Neutrophil (primary cell): ENCODE data around the gene RRP1B.

ENCODE experiments used
- H3K27ac ChIP-seq: fragments of 200-600 bp; sonication (generic); 2 replicates; pipeline ENCODE4 v1.5.1; 2016; ENCODE audit warnings: mild to moderate bottlenecking, moderate library complexity
- H3K27me3 ChIP-seq: fragments of 200-600 bp; sonication (generic); 2 replicates; pipeline ENCODE4 v1.6.0; 2016; ENCODE audit warnings: mild to moderate bottlenecking
- H3K36me3 ChIP-seq: fragments of 200-600 bp; sonication (generic); 2 replicates; pipeline ENCODE4 v1.5.1; 2017
- H3K4me1 ChIP-seq, 2 experiments: fragments of 200-600 bp in 1 of 2; sonication (generic) in 1 of 2; 1 replicate in 1 of 2; 2 replicates in 1 of 2; pipeline versions ENCODE4 v1.5.1 to v1.6.1; 2013 to 2016; ENCODE audit warnings: low read depth in 1 of 2, low read length in 1 of 2, mild to moderate bottlenecking in 1 of 2, moderate library complexity in 1 of 2; ENCODE audit not compliant: control insufficient read depth in 1 of 2, insufficient read depth in 1 of 2
- H3K4me3 ChIP-seq, 2 experiments: fragments of 200-600 bp in 1 of 2; sonication (generic) in 1 of 2; 1 replicate in 1 of 2; 2 replicates in 1 of 2; pipeline ENCODE4 v1.5.1; 2013 to 2016; ENCODE audit warnings: low read depth in 1 of 2, low read length in 1 of 2, mild to moderate bottlenecking in 1 of 2, moderate library complexity in 1 of 2
- H3K9me3 ChIP-seq: fragments of 200-600 bp; sonication (generic); 2 replicates; pipeline ENCODE4 v1.5.1; 2016
- TF ChIP-seq, protein P1 (sequence below): fragments of 200-600 bp; sonication (generic); IDR thresholded peaks from 2 replicates; pipeline ENCODE4 v1.5.1; 2016; ENCODE audit warnings: antibody characterized with exemption

The RRP1B gene

DNA sequence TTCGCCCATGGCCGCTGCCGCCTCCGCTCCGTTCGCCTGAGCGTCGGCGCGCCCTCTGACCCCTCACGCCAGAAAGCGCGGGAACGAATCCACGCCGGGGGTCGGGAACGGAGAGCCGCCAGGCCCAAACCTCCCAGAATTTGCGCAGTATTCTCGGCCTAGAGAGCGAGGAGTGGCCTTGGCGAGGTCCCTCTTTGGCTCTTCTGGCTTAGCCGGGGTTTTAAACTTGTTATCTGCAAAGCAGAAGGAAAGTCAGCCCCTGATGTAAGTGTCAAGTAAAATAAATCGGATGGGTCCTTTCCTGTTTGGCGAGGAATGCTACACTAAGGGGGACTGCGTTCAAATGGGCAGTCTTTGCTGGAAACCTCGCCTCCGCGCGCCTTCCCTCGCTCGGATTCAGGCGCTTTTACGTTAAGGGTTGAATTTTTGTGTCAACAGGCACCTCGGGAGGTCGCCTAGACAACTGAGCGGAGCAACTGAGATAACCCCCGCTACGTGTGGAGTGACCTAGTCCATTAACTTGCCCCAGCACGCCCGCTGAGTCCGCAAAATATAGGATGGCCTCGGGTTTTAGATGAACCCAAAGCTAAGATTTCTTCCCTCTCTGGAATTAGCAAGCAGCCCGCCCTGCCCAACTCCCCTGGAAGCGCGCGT, 1.1 kb upstream of the RRP1B start:
- Histone ChIP-seq H3K27me3 (peaks cover 46% of the 10 kb centered on the region), H3K4me1 (peaks cover 16 to 22% of the 10 kb centered on the region in 2 experiments), H3K4me3 (no peak overlapping the region), H3K9me3 (no peaks in the 10 kb centered on the region), H3K27ac (no peak overlapping the region), H3K36me3 (peaks cover 5% of the 10 kb centered on the region)
- TF ChIP-seq, protein P1, sequence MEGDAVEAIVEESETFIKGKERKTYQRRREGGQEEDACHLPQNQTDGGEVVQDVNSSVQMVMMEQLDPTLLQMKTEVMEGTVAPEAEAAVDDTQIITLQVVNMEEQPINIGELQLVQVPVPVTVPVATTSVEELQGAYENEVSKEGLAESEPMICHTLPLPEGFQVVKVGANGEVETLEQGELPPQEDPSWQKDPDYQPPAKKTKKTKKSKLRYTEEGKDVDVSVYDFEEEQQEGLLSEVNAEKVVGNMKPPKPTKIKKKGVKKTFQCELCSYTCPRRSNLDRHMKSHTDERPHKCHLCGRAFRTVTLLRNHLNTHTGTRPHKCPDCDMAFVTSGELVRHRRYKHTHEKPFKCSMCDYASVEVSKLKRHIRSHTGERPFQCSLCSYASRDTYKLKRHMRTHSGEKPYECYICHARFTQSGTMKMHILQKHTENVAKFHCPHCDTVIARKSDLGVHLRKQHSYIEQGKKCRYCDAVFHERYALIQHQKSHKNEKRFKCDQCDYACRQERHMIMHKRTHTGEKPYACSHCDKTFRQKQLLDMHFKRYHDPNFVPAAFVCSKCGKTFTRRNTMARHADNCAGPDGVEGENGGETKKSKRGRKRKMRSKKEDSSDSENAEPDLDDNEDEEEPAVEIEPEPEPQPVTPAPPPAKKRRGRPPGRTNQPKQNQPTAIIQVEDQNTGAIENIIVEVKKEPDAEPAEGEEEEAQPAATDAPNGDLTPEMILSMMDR = no peak

DNA sequence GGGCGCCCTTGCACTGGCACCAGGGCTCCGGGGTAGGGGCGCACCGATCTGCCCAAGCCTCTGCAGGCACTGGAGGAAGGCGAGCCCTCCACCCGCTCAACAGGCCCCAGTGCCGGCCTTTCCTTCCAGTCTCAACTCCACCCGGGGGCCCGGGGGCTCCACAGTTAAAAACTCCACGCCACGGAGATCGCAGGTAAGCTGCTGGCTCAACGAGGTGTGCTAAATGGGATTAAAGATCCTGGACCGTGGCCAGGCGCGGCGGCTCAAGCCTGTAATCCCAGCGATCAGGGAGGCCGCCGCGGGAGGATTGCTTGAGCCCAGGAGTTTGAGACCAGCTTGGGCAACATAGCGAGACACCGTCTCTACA, 608 bp upstream of the RRP1B start:
- TF ChIP-seq, protein P1 = no peak
- peaks cover 5% of the 10 kb centered on the region for H3K36me3 ChIP-seq
- H3K9me3 ChIP-seq = no peaks in the 10 kb centered on the region
- H3K27me3 ChIP-seq = peaks cover 46% of the 10 kb centered on the region
- peaks cover 16 to 22% of the 10 kb centered on the region in 2 experiments for H3K4me1 ChIP-seq
- no peak overlapping the region for H3K27ac ChIP-seq
- peak overlapping the region; percentile 80 to 83 for H3K4me3 ChIP-seq

DNA sequence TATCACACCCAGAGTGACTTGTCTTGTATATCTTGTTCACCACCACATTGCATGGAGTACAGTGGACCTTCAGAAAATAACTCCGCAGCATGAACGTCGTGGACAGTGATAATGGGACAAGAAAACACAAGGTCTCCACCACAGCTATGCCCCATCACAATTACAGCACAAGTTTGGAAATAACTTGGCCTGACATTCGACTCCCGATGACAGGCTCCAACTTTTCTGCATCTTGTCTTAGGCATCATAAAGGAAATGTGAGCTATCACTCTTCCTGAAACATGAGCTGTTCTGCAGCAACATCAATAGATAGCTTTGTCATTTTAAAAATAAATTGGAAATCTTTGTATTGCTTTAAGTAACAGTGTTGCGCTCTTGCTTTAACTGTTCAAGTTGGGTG, 2.9 kb downstream of the RRP1B start:
- Histone ChIP-seq H3K4me1 (peaks cover 16 to 22% of the 10 kb centered on the region in 2 experiments), H3K27me3 (peaks cover 26% of the 10 kb centered on the region), H3K27ac (no peak overlapping the region), H3K4me3 (no peak overlapping the region), H3K36me3 (peaks cover 5% of the 10 kb centered on the region), H3K9me3 (no peaks in the 10 kb centered on the region)
- TF ChIP-seq, protein P1 = no peak

DNA sequence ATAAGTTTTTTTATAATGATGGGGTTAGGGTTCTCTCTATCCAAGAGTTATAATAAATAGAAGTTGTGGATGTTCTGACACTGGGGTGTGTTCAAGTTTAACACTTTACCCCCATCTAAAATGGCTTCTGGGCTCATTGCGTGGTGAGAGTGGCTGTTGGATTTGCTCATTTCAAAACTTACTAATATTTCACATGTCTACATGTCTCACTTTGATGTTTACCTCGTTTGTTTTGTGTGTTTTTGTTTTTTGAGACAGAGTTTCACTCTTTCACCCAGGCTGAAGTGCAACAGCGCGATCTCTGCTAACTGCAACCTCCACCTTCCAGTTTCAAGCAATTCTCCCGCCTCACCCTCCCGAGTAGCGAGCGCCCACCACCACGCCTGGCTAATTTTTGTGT, 3.7 kb downstream of the RRP1B start:
- H3K27ac ChIP-seq = no peak overlapping the region
- H3K27me3 ChIP-seq = peaks cover 19% of the 10 kb centered on the region
- no peaks in the 10 kb centered on the region for H3K9me3 ChIP-seq
- no peak overlapping the region for H3K4me3 ChIP-seq
- TF ChIP-seq, protein P1 = no peak
- H3K4me1 ChIP-seq = peaks cover 16 to 18% of the 10 kb centered on the region in 2 experiments
- peaks cover 5% of the 10 kb centered on the region for H3K36me3 ChIP-seq

DNA sequence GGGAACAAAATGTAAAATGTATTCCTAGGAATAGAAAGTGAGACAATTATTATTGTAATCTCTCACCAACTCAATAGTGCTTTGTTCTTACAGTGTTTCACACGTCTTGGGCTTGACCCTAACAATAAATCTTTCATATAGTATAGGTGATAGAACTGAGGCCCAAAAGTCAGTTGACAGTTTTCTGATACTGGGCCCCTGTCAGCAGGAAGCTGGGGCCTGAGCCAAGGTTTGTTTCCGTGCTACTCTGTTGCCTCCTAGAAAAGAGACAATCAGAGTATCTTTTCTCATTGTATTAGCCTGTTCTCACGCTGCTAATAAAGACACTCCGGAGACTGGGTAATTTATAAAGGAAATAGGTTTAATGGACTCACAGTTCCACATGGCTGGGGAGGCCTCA, 5.0 kb downstream of the RRP1B start:
- TF ChIP-seq, protein P1 = no peak
- peaks cover 9% of the 10 kb centered on the region for H3K27me3 ChIP-seq
- no peak overlapping the region for H3K27ac ChIP-seq
- H3K4me1 ChIP-seq = peaks cover 12 to 13% of the 10 kb centered on the region in 2 experiments
- no peak overlapping the region for H3K4me3 ChIP-seq
- no peaks in the 10 kb centered on the region for H3K9me3 ChIP-seq
- peaks cover 5% of the 10 kb centered on the region for H3K36me3 ChIP-seq
